HCT116 (cell line): ENCODE measurements around the gene AS3MT. TPM values are rescaled to one million over a fixed set of nuclear protein-coding genes. Genes with fewer than 3 reads are reported as not detected.

Source experiments
- ATAC-seq: fragments of 200-7000 bp; cut with Tn5 transposase; 2 replicates; pipeline ENCODE4 v1.9.1; 2020; ENCODE audit warnings: mild to moderate bottlenecking, moderate library complexity
- BruUV-seq: library from RNA; stranded (reverse); fragments of 400-500 nt; replicated peaks from 2 replicates; lab custom pipeline; 2021; lab: Mats Ljungman, UMichigan
- CTCF ChIA-PET: fragments of 300-600 bp; sonication (Branson Sonifier 250); formaldehyde crosslinking; loops from one replicate; lab custom pipeline; 2021; ENCODE audit warnings: antibody characterized with exemption; lab: Charles Lee
- POLR2A ChIA-PET: fragments of 300-600, 350-600 bp; sonication (Branson Sonifier 250); formaldehyde crosslinking; loops from one replicate; lab custom pipeline; 2021; ENCODE audit warnings: antibody characterized with exemption; lab: Charles Lee
- RAD21 ChIA-PET, 2 experiments: fragments of 300-600 bp; sonication (Branson Sonifier 250); formaldehyde crosslinking; loops; one replicate each; lab custom pipeline; 2023; ENCODE audit warnings: low total read pairs in 2 of 2; ENCODE audit not compliant: uncharacterized antibody in 2 of 2, unreplicated experiment in 2 of 2, low non-redundant PET in 1 of 2; lab: Charles Lee
- DNase-seq: peaks from one replicate; pipeline ENCODE4 v3.0.0-alpha.2; 2010; ENCODE audit warnings: low read depth, low spot score
- H2AFZ ChIP-seq: fragments of 200-600 bp; shearing (Covaris generic), sonication (generic); 2 replicates; pipeline ENCODE4 v1.6.1; 2017; ENCODE audit warnings: low read depth, mixed run types, mixed read lengths, antibody characterized with exemption, low read length; ENCODE audit not compliant: poor library complexity, severe bottlenecking
- H3K27ac ChIP-seq: 2 replicates; pipeline ENCODE4 v1.5.1; 2012; ENCODE audit warnings: low read depth, low read length
- H3K27me3 ChIP-seq: fragments of 200-600 bp; sonication (generic); 2 replicates; pipeline ENCODE4 v1.6.1; 2016; ENCODE audit warnings: mixed run types, low read length, mixed read lengths; ENCODE audit not compliant: insufficient read depth
- H3K36me3 ChIP-seq, 2 experiments: fragments of 200-500 bp in 1 of 2; fragments of 200-600 bp in 1 of 2; sonication (Bioruptor generic) in 1 of 2; sonication (generic) in 1 of 2; 2 replicates each; pipeline versions ENCODE4 v1.5.1 to v1.6.1; 2014 to 2016; ENCODE audit warnings: low read length in 2 of 2, inconsistent platforms in 1 of 2, mixed read lengths in 1 of 2, mixed run types in 1 of 2; ENCODE audit not compliant: insufficient read depth in 2 of 2, control insufficient read depth in 1 of 2
- H3K4me1 ChIP-seq, 2 experiments: fragments of 200-600 bp in 1 of 2; sonication (generic) in 1 of 2; 2 replicates each; pipeline versions ENCODE4 v1.5.1 to v1.6.1; 2012 to 2017; ENCODE audit warnings: low read length in 2 of 2, inconsistent platforms in 1 of 2, mild to moderate bottlenecking in 1 of 2, mixed read lengths in 1 of 2, mixed run types in 1 of 2, moderate library complexity in 1 of 2; ENCODE audit not compliant: insufficient read depth in 2 of 2, control insufficient read depth in 1 of 2
- H3K4me2 ChIP-seq: fragments of 200-600 bp; sonication (generic); 2 replicates; pipeline ENCODE4 v1.6.1; 2017; ENCODE audit warnings: mixed run types, low read length, mixed read lengths
- H3K4me3 ChIP-seq, 2 experiments: fragments of 200-600 bp in 1 of 2; sonication (generic) in 1 of 2; replicated peaks in 1 of 2; 2 replicates each; pipeline ENCODE4 v1.5.1; 2011 to 2016; ENCODE audit warnings: low read length in 2 of 2, control low read depth in 1 of 2, low read depth in 1 of 2, mild to moderate bottlenecking in 1 of 2, mixed read lengths in 1 of 2, mixed run types in 1 of 2
- H3K79me2 ChIP-seq: fragments of 200-600 bp; sonication (generic); 2 replicates; pipeline ENCODE4 v1.6.1; 2017; ENCODE audit warnings: mild to moderate bottlenecking, mixed run types, low read length, moderate library complexity, mixed read lengths; ENCODE audit not compliant: insufficient read depth
- H3K9ac ChIP-seq: fragments of 200-600 bp; sonication (generic); 2 replicates; pipeline ENCODE4 v1.6.1; 2016; ENCODE audit warnings: low read length, mixed read lengths
- H3K9me2 ChIP-seq: fragments of 200-600 bp; sonication (generic), shearing (Covaris generic); 2 replicates; pipeline ENCODE4 v1.6.1; 2017; ENCODE audit warnings: mixed run types, mild to moderate bottlenecking, moderate library complexity; ENCODE audit not compliant: insufficient read depth
- H3K9me3 ChIP-seq, 2 experiments: fragments of 200-500 bp in 1 of 2; fragments of 200-600 bp in 1 of 2; sonication (Bioruptor generic) in 1 of 2; sonication (generic) in 1 of 2; 2 replicates each; pipeline ENCODE4 v1.6.1; 2014 to 2017; ENCODE audit warnings: low read length in 2 of 2, mixed read lengths in 2 of 2, inconsistent platforms in 1 of 2, low read depth in 1 of 2, mild to moderate bottlenecking in 1 of 2, mixed run types in 1 of 2, moderate library complexity in 1 of 2; ENCODE audit not compliant: control insufficient read depth in 1 of 2, insufficient read depth in 1 of 2
- H4K20me1 ChIP-seq: fragments of 200-600 bp; sonication (generic), shearing (Covaris generic); 2 replicates; pipeline ENCODE4 v1.6.1; 2017; ENCODE audit warnings: mixed run types, mild to moderate bottlenecking, moderate library complexity; ENCODE audit not compliant: insufficient read depth
- ATF3 ChIP-seq: IDR thresholded peaks from 2 replicates; pipeline ENCODE4 v1.6.1; 2012
- CTCF ChIP-seq, 3 experiments: fragments of 200-600 bp in 1 of 3; sonication (generic) in 1 of 3; IDR thresholded peaks in 2 of 3; conservative IDR thresholded peaks in 1 of 3; 2 replicates each; pipeline ENCODE4 v1.5.1; 2012 to 2017; ENCODE audit warnings: low read depth in 2 of 3, low read length in 2 of 3, antibody characterized with exemption in 1 of 3, borderline replicate concordance in 1 of 3, control low read depth in 1 of 3, mild to moderate bottlenecking in 1 of 3, mixed read lengths in 1 of 3, mixed run types in 1 of 3, moderate library complexity in 1 of 3; ENCODE audit not compliant: insufficient read depth in 1 of 3
- EGR1 ChIP-seq: IDR thresholded peaks from 2 replicates; pipeline ENCODE4 v1.6.1; 2012; ENCODE audit warnings: low read depth
- EZH2phosphoT487 ChIP-seq: fragments of 200-600 bp; IDR thresholded peaks from 2 replicates; pipeline ENCODE4 v1.6.1; 2018; ENCODE audit warnings: antibody characterized with exemption, borderline replicate concordance
- FOSL1 ChIP-seq: IDR thresholded peaks from 2 replicates; pipeline ENCODE4 v1.6.1; 2012; ENCODE audit warnings: low read depth
- RAD21 ChIP-seq: IDR thresholded peaks from 2 replicates; pipeline ENCODE4 v1.6.1; 2012; ENCODE audit warnings: low read depth, mild to moderate bottlenecking
- TCF7L2 ChIP-seq: IDR thresholded peaks from 2 replicates; pipeline ENCODE4 v1.7.0; 2011; ENCODE audit warnings: borderline replicate concordance, inconsistent platforms; ENCODE audit not compliant: insufficient read depth, insufficient read length; ENCODE audit errors: extremely low read depth
- YY1 ChIP-seq: IDR thresholded peaks from 2 replicates; pipeline ENCODE4 v1.6.1; 2011; ENCODE audit warnings: low read length, low read depth, moderate library complexity, mild to moderate bottlenecking; ENCODE audit not compliant: insufficient replicate concordance; ENCODE audit errors: extremely low read depth
- ZFX ChIP-seq: fragments of 450-650 bp; IDR thresholded peaks from 2 replicates; pipeline ENCODE4 v1.6.1; 2017
- ZNF274 ChIP-seq: fragments of 200-500 bp; sonication (Bioruptor generic); IDR thresholded peaks from 2 replicates; pipeline ENCODE4 v1.6.1; 2014; ENCODE audit warnings: mild to moderate bottlenecking, low read depth, low read length, inconsistent platforms
- intact Hi-C: fragments of 100-400 bp; cut with micrococcal nuclease; formaldehyde crosslinking; loops from 2 replicates; pipeline ENCODE4 v1.10.0; 2022
- total RNA-seq: library from RNA; stranded (reverse); gene quantifications from one replicate; pipeline ENCODE4 v1.2.1, GENCODE V29; 2021; ENCODE audit not compliant: unreplicated experiment
- TF ChIP-seq, protein P1 (sequence below): IDR thresholded peaks from 2 replicates; pipeline ENCODE4 v1.6.1; 2012

The AS3MT gene
- total RNA-seq, 1 experiment from 2014 or later, result 0.79 TPM

GRCh38 chr10:102919992-102920739 is 50.9 kb downstream of the AS3MT start:
- Histone ChIP-seq H3K4me3 (no peak overlapping the region), H2AFZ (no peak overlapping the region), H3K79me2 (peaks cover 31% of the 10 kb centered on the region), H4K20me1 (no peaks in the 10 kb centered on the region), H3K27ac (no peak overlapping the region), H3K9me2 (no peaks in the 10 kb centered on the region), H3K4me1 (peaks cover 12 to 24% of the 10 kb centered on the region in 2 experiments), H3K4me2 (no peak overlapping the region), H3K9ac (no peak overlapping the region), H3K27me3 (no peaks in the 10 kb centered on the region), H3K36me3 (no peaks in the 10 kb centered on the region), H3K9me3 (no peaks in the 10 kb centered on the region)
- CTCF ChIA-PET, result interaction anchor here (1.1 kb wide), 1 partner anchor 324 kb away, joined by 3 read pairs; no protein-coding TSS in a partner anchor
- intact Hi-C loops, result loop anchor here (5.0 kb wide), 1 partner anchor 193 kb away; no protein-coding TSS in a partner anchor
- no peak for DNase-seq
- POLR2A ChIA-PET, result no interaction called here
- no peak for ATAC-seq
- TSS peak; percentile 45 for BruUV-seq
- TF ChIP-seq ZNF274 (no peak), ZFX (no peak), YY1 (no peak), TCF7L2 (no peak), EGR1 (no peak), EZH2phosphoT487 (no peak), RAD21 (no peak), CTCF (IDR thresholded peaks at IDR 0.05 in 2 of 3, conservative IDR thresholded peaks at IDR 0.05 in 1 of 3; ENCODE audit: borderline replicate concordance in 1 of 3, insufficient read depth in 1 of 3, low read depth in 2 of 3, low read length in 2 of 3) (no peak), FOSL1 (no peak), ATF3 (no peak)
- TF ChIP-seq, protein P1, sequence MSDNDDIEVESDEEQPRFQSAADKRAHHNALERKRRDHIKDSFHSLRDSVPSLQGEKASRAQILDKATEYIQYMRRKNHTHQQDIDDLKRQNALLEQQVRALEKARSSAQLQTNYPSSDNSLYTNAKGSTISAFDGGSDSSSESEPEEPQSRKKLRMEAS, result no peak
- RAD21 ChIA-PET, result no interaction called here
